Lung (tissue), 12 donors: ENCODE measurements around the gene CNTROB. TPM values are rescaled to one million over a fixed set of nuclear protein-coding genes. Genes with fewer than 3 reads are reported as not detected.

Experiments used
- ATAC-seq: fragments of 200-7000 bp; cut with Tn5 transposase; one replicate; pipeline ENCODE4 v1.9.1; 2020; ENCODE audit warnings: moderate number of reproducible peaks; ENCODE audit not compliant: insufficient read depth, low FRiP score
- DNase-seq, 3 donors: peaks; one replicate each; pipeline ENCODE4 v3.0.0-alpha.2; 2013 to 2017
- H3K27ac ChIP-seq, 2 donors: one replicate each; pipeline ENCODE4 v1.5.1; 2013; ENCODE audit warnings: mild to moderate bottlenecking in 2 of 2, moderate library complexity in 2 of 2, control low read depth in 1 of 2, inconsistent platforms in 1 of 2, low read depth in 1 of 2, low read length in 1 of 2
- H3K27me3 ChIP-seq, 3 donors: one replicate each; pipeline ENCODE4 v1.5.1; 2013; ENCODE audit warnings: low read length in 2 of 3; ENCODE audit not compliant: control insufficient read depth in 3 of 3, insufficient read depth in 3 of 3
- H3K36me3 ChIP-seq, 4 donors: one replicate each; pipeline ENCODE4 v1.5.1; 2013; ENCODE audit warnings: low read length in 4 of 4, mild to moderate bottlenecking in 1 of 4, moderate library complexity in 1 of 4; ENCODE audit not compliant: control insufficient read depth in 4 of 4, insufficient read depth in 4 of 4
- H3K4me1 ChIP-seq, 5 donors: one replicate each; pipeline ENCODE4 v1.5.1; 2013; ENCODE audit warnings: low read length in 5 of 5, mild to moderate bottlenecking in 2 of 5, moderate library complexity in 1 of 5; ENCODE audit not compliant: control insufficient read depth in 5 of 5, insufficient read depth in 5 of 5
- H3K4me3 ChIP-seq: one replicate; pipeline ENCODE4 v1.5.1; 2013; ENCODE audit warnings: mild to moderate bottlenecking, control low read depth, moderate library complexity
- H3K9ac ChIP-seq, 2 donors: one replicate each; pipeline ENCODE4 v1.5.1; 2013; ENCODE audit warnings: low read length in 2 of 2, control low read depth in 1 of 2; ENCODE audit not compliant: insufficient read depth in 1 of 2
- H3K9me3 ChIP-seq, 4 donors: one replicate each; pipeline ENCODE4 v1.5.1; 2013; ENCODE audit warnings: low read length in 3 of 4, mild to moderate bottlenecking in 1 of 4, moderate library complexity in 1 of 4; ENCODE audit not compliant: control insufficient read depth in 4 of 4, insufficient read depth in 3 of 4
- WGBS, 2 donors: extraction: QIAGEN DNeasy Blood & Tissue Kit; methylation state at CpG; one replicate each; pipeline ENCODE4 v1.1.7; 2013; 5-methylcytosine and 5-hydroxymethylcytosine counted together
- polyA plus RNA-seq, 2 donors: library from polyadenylated mRNA; stranded (reverse); fragments of 200-250 nt; gene quantifications; one replicate each; pipeline ENCODE4 v1.2.1, GENCODE V29; 2013
- total RNA-seq, 2 donors: library from RNA; depleted of rRNA in 1 of 2; stranded (reverse); fragments of >200 nt in 1 of 2; gene quantifications; one replicate each; pipeline ENCODE4 v1.2.1, GENCODE V29; 2014 to 2021
- TF ChIP-seq, protein P1 (sequence below): IDR thresholded peaks from 2 replicates; pipeline ENCODE4 v1.5.1; 2012; ENCODE audit warnings: mild to moderate bottlenecking; ENCODE audit errors: control extremely low read depth, extremely low read depth
- donor health status: control.
- donor health status: control.
- donor health status: Bipolar disorder and iron deficiency.
- donor health status: healthy.
- donor health status: DM: yes; HTN: yes; CAD: no.

The CNTROB gene
- total and polyA plus RNA-seq, 4 donors = 42.7 to 74.1 (median 66.1) TPM

DNA sequence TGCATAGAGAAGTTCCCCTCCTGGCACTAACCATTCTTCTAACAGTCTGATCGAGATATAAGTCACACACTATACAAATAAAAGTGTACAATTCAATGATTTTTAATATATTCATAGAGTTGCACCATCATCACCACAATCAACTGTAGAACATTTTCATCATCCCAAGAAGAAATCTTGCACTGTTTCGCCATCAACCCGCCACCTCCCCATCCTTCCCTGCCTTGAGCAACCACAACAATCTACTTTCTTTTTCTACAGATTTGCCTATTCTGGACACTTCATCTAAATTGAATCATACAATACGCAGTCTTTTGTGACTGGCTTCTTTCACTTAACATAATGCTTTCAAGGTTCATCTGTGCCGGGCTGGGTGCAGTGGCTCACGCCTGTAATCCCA, 37.4 kb downstream of the CNTROB start:
- no peaks in the 10 kb centered on the region for H3K4me1 ChIP-seq
- no peak overlapping the region for H3K4me3 ChIP-seq
- H3K9ac ChIP-seq = no peak overlapping the region
- no peaks in the 10 kb centered on the region for H3K9me3 ChIP-seq
- H3K27ac ChIP-seq = no peak overlapping the region
- no peaks in the 10 kb centered on the region for H3K27me3 ChIP-seq
- no peak for DNase-seq
- 34 to 65% methylated on average over 6 of the region's 6 CpGs for WGBS, 2 donors
- no peak for ATAC-seq
- H3K36me3 ChIP-seq = no peaks in the 10 kb centered on the region
- TF ChIP-seq, protein P1, sequence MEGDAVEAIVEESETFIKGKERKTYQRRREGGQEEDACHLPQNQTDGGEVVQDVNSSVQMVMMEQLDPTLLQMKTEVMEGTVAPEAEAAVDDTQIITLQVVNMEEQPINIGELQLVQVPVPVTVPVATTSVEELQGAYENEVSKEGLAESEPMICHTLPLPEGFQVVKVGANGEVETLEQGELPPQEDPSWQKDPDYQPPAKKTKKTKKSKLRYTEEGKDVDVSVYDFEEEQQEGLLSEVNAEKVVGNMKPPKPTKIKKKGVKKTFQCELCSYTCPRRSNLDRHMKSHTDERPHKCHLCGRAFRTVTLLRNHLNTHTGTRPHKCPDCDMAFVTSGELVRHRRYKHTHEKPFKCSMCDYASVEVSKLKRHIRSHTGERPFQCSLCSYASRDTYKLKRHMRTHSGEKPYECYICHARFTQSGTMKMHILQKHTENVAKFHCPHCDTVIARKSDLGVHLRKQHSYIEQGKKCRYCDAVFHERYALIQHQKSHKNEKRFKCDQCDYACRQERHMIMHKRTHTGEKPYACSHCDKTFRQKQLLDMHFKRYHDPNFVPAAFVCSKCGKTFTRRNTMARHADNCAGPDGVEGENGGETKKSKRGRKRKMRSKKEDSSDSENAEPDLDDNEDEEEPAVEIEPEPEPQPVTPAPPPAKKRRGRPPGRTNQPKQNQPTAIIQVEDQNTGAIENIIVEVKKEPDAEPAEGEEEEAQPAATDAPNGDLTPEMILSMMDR = no peak

DNA sequence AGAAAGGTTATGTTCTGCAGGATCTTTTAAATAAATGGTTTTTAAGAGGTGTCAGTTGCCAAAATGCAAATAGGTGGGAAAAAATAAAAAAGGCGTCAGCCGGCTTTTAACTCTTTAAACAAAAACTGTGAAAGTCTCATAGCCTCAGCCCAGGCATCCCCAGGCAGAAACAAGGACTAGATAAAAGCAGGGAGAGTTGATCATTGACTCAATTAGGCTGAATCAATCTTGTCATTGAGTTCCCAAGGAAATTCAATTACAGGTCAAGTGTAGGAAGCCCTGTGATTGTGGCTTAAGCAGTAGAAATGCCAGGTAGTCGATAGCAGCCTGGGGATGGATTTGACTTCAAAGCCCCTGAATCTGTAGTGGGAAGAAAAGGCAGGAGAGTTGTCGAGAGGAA, 39.6 kb downstream of the CNTROB start:
- ATAC-seq = no peak

DNA sequence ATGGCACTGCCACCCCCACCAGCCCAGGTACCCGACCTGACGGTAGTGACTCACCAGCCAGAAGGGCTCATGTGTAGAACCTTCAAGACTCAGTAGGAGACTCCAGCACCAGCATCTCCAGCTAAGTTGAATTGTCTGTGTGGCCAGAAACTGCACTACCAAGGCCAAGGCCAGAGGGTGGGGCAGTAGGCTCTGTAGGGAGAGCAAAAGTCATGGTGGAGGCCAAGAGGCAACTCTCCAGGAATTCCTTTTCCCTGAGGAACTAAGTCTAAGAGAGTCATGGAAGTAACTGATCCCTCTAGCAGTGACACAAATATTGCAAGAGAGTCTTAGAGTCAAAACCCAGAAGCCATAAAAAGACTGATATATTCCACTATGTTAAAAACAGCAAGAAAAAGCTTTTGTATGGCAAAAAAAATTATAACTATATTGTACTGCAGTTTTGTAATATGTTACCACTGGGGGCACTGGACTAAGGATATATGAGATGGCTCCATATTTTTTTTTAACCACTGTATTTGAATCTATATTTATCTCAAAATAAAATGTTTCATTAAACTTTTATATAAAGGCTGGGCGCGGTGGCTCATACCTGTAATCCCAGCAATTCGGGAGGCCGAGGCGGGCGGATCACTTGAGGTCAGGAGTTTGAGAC, 40.3 kb downstream of the CNTROB start:
- Histone ChIP-seq H3K4me1 (peaks cover 0 to 4% (median 0%) of the 10 kb centered on the region in 5 donors), H3K27ac (no peak overlapping the region), H3K9ac (no peak overlapping the region), H3K36me3 (no peaks in the 10 kb centered on the region), H3K9me3 (peaks cover 0 to 9% (median 4%) of the 10 kb centered on the region in 4 donors), H3K27me3 (no peaks in the 10 kb centered on the region), H3K4me3 (no peak overlapping the region)
- WGBS, 2 donors = 94 to 98% methylated on average over 8 of the region's 8 CpGs
- TF ChIP-seq, protein P1 = no peak
- ATAC-seq (no peak), DNase-seq (no peak)

More for the DNA sequence above, 39.6 kb downstream of the CNTROB start:
- H3K27ac ChIP-seq = no peak overlapping the region
- H3K9me3 ChIP-seq = peaks cover 0 to 9% (median 4%) of the 10 kb centered on the region in 4 donors
- H3K4me3 ChIP-seq = no peak overlapping the region
- no peaks in the 10 kb centered on the region for H3K36me3 ChIP-seq
- no peak overlapping the region for H3K9ac ChIP-seq
- TF ChIP-seq, protein P1 = no peak
- H3K4me1 ChIP-seq = no peaks in the 10 kb centered on the region
- 74 to 87% methylated on average over 4 of the region's 4 CpGs for WGBS, 2 donors
- no peak for DNase-seq
- H3K27me3 ChIP-seq = no peaks in the 10 kb centered on the region
